Esophagus squamous epithelium (tissue), 4 donors: ENCODE measurements around the gene DNAH14.

Experiments
- CTCF ChIP-seq, 6 experiments: fragments of 450-650 bp in 4 of 6; fragments of 200-600 bp in 2 of 6; sonication (generic) in 2 of 6; IDR thresholded peaks; one replicate each; pipeline ENCODE4 v1.5.1; 2016 to 2019; ENCODE audit warnings: antibody characterized with exemption in 6 of 6, mild to moderate bottlenecking in 4 of 6, moderate library complexity in 4 of 6
- POLR2A ChIP-seq, 4 donors: fragments of 450-650 bp; IDR thresholded peaks; one replicate each; pipeline ENCODE4 v1.6.1; 2017; ENCODE audit warnings: antibody characterized with exemption in 4 of 4, mild to moderate bottlenecking in 4 of 4, moderate library complexity in 3 of 4

- TF ChIP-seq CTCF (IDR thresholded peaks at IDR 0.05) (no peak), POLR2A (IDR thresholded peaks at IDR 0.05) (no peak)
Observed at GRCh38 chr1:224998185-224998584, 68.7 kb downstream of the DNAH14 start.
